Uterus (tissue), 2 donors: ENCODE results near the gene PDIA6.

ENCODE experiments used
- POLR2A ChIP-seq, 2 donors: fragments of 450-650 bp; IDR thresholded peaks; one replicate each; pipeline ENCODE4 v1.6.1; 2016; ENCODE audit warnings: antibody characterized with exemption in 2 of 2, mild to moderate bottlenecking in 1 of 2, moderate library complexity in 1 of 2
- TF ChIP-seq, protein P1 (sequence below), 4 experiments: fragments of 200-600 bp in 2 of 4; fragments of 450-650 bp in 2 of 4; sonication (generic) in 2 of 4; IDR thresholded peaks; one replicate each; pipeline ENCODE4 v1.5.1; 2016 to 2019; ENCODE audit warnings: antibody characterized with exemption in 4 of 4, mild to moderate bottlenecking in 2 of 4, moderate library complexity in 1 of 4

DNA sequence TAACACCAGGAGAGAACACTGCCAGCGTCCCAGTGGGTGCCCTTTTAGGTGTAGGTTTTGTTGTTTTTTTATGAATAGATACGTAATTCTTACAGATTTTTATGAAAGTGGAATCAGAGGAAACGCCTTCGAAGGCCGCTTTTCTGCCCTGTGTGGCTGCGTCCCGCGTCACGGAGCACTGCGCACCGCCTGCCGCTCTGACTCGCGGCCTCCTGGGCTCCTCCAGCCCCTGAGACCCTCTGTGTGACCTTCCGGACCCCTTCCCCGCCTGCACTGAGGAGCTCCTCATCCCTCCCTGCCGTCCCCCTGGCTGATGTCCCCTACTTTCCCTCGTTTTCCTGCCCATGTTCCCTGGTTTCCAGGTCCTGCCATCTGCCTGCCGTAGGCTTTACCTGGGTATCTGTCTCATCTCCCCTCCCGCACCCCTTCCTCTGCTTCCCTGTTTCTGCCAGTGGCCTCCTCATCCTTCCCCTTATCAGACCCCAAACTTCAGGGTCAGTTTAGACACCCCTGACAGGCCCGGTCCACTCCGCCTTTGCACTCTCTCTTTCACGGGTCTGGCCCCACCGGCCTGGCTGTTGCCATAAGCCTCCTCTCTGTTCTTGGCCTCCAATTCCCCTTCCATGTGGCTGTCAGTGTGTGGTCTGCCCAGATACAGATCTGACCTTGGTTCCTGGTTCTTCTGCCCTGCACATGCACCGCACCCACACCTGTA is 32.7 kb downstream of the PDIA6 start:
- TF ChIP-seq, protein P1, sequence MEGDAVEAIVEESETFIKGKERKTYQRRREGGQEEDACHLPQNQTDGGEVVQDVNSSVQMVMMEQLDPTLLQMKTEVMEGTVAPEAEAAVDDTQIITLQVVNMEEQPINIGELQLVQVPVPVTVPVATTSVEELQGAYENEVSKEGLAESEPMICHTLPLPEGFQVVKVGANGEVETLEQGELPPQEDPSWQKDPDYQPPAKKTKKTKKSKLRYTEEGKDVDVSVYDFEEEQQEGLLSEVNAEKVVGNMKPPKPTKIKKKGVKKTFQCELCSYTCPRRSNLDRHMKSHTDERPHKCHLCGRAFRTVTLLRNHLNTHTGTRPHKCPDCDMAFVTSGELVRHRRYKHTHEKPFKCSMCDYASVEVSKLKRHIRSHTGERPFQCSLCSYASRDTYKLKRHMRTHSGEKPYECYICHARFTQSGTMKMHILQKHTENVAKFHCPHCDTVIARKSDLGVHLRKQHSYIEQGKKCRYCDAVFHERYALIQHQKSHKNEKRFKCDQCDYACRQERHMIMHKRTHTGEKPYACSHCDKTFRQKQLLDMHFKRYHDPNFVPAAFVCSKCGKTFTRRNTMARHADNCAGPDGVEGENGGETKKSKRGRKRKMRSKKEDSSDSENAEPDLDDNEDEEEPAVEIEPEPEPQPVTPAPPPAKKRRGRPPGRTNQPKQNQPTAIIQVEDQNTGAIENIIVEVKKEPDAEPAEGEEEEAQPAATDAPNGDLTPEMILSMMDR (IDR thresholded peaks at IDR 0.05): no peak
- TF ChIP-seq POLR2A (IDR thresholded peaks at IDR 0.05): no peak
